H1 (cell line): ENCODE data around the gene CELF2. TPM values are rescaled to one million over a fixed set of nuclear protein-coding genes. Genes with fewer than 3 reads are reported as not detected.

Experiments used
- CTCF ChIA-PET: fragments of 300-600 bp; sonication (Branson Sonifier 250); formaldehyde crosslinking; loops from one replicate; lab custom pipeline; 2021; ENCODE audit not compliant: partially characterized antibody; lab: Charles Lee
- POLR2A ChIA-PET: fragments of 300-600 bp; sonication (Branson Sonifier 250); formaldehyde crosslinking; loops from one replicate; lab custom pipeline; 2021; ENCODE audit warnings: inconsistent platforms; ENCODE audit not compliant: partially characterized antibody; lab: Charles Lee
- DNase-seq, 2 experiments: peaks; one replicate each; pipeline versions ENCODE4 v3.0.0 to v3.0.0-alpha.2; 2010 to 2022; ENCODE audit warnings: low spot score in 2 of 2, low read depth in 1 of 2, mixed read lengths in 1 of 2
- FAIRE-seq: peaks from 2 replicates; lab custom pipeline; 2011; peaks lifted over from hg19 to GRCh38; lab: Jason Lieb, UNC
- H2AFZ ChIP-seq: 2 replicates; pipeline ENCODE4 v1.8.1; 2012; ENCODE audit warnings: low read length, inconsistent platforms
- H2AK5ac ChIP-seq: 2 replicates; pipeline ENCODE4 v1.6.1; 2013; ENCODE audit warnings: low read depth, low read length
- H2BK120ac ChIP-seq: replicated peaks from 2 replicates; pipeline ENCODE3; 2013; ENCODE audit warnings: low read depth, low read length, inconsistent platforms
- H2BK12ac ChIP-seq: 2 replicates; pipeline ENCODE4 v1.6.1; 2013; ENCODE audit warnings: low read depth, low read length
- H2BK15ac ChIP-seq: 2 replicates; pipeline ENCODE4 v1.6.1; 2013; ENCODE audit warnings: low read length
- H2BK20ac ChIP-seq: 2 replicates; pipeline ENCODE4 v1.6.1; 2013; ENCODE audit warnings: low read length
- H2BK5ac ChIP-seq: 2 replicates; pipeline ENCODE4 v1.6.1; 2013; ENCODE audit warnings: low read depth, low read length
- H3K14ac ChIP-seq: 2 replicates; pipeline ENCODE4 v1.6.1; 2013; ENCODE audit warnings: inconsistent platforms; ENCODE audit not compliant: insufficient read length
- H3K18ac ChIP-seq: 2 replicates; pipeline ENCODE4 v1.6.1; 2013; ENCODE audit warnings: low read length; ENCODE audit errors: extremely low read depth
- H3K23ac ChIP-seq: 2 replicates; pipeline ENCODE4 v1.6.1; 2013; ENCODE audit warnings: inconsistent platforms; ENCODE audit not compliant: insufficient read length
- H3K23me2 ChIP-seq: 2 replicates; pipeline ENCODE4 v1.6.1; 2013; ENCODE audit warnings: low read depth, low read length
- H3K27ac ChIP-seq: 2 replicates; pipeline ENCODE4 v1.6.1; 2011; ENCODE audit warnings: low read depth, low read length, inconsistent platforms
- H3K27me3 ChIP-seq, 4 experiments: replicated peaks in 1 of 4; 1 replicate in 1 of 4; 2 replicates in 3 of 4; pipeline versions ENCODE4 v1.6.1 to v1.8.1; 2011 to 2013; ENCODE audit warnings: low read length in 3 of 4, mild to moderate bottlenecking in 3 of 4, inconsistent platforms in 2 of 4, mixed read lengths in 2 of 4, moderate library complexity in 1 of 4; ENCODE audit not compliant: control insufficient read depth in 3 of 4, insufficient read depth in 3 of 4; ENCODE audit errors: extremely low read depth in 1 of 4
- H3K36me3 ChIP-seq, 4 experiments: 2 replicates each; pipeline versions ENCODE4 v1.6.1 to v1.8.1; 2011 to 2013; ENCODE audit warnings: mild to moderate bottlenecking in 4 of 4, low read length in 3 of 4, moderate library complexity in 2 of 4, control low read depth in 1 of 4, inconsistent platforms in 1 of 4; ENCODE audit not compliant: insufficient read depth in 4 of 4, control insufficient read depth in 2 of 4
- H3K4ac ChIP-seq: replicated peaks from 2 replicates; pipeline ENCODE3; 2013; ENCODE audit warnings: low read length, low read depth, mixed read lengths, inconsistent platforms; ENCODE audit not compliant: insufficient read length
- H3K4me1 ChIP-seq, 4 experiments: replicated peaks in 1 of 4; 1 replicate in 1 of 4; 2 replicates in 3 of 4; pipeline versions ENCODE4 v1.6.1 to v1.8.1; 2011 to 2013; ENCODE audit warnings: low read length in 3 of 4, inconsistent platforms in 2 of 4, mixed read lengths in 1 of 4; ENCODE audit not compliant: insufficient read depth in 4 of 4, control insufficient read depth in 3 of 4
- H3K4me2 ChIP-seq, 2 experiments: 2 replicates each; pipeline versions ENCODE4 v1.6.1 to v1.8.1; 2011 to 2013; ENCODE audit warnings: low read depth in 2 of 2, low read length in 2 of 2, control low read depth in 1 of 2, inconsistent platforms in 1 of 2, mild to moderate bottlenecking in 1 of 2; ENCODE audit not compliant: insufficient read depth in 1 of 2
- H3K4me3 ChIP-seq, 4 experiments: fragments of 200-600, 300-600 bp in 1 of 4; sonication (generic), shearing (Covaris generic), sonication (Bioruptor Twin) in 1 of 4; 2 replicates each; pipeline versions ENCODE4 v1.5.1 to v1.8.1; 2011 to 2016; ENCODE audit warnings: low read length in 4 of 4, low read depth in 3 of 4, control low read depth in 2 of 4, inconsistent platforms in 2 of 4, mild to moderate bottlenecking in 2 of 4, mixed read lengths in 1 of 4, moderate library complexity in 1 of 4; ENCODE audit not compliant: insufficient read depth in 2 of 4; ENCODE audit errors: extremely low read depth in 1 of 4
- H3K56ac ChIP-seq: replicated peaks from 2 replicates; pipeline ENCODE3; 2013; ENCODE audit warnings: low read depth, mild to moderate bottlenecking, mixed read lengths, low read length, inconsistent platforms; ENCODE audit not compliant: insufficient read length
- H3K79me1 ChIP-seq: 2 replicates; pipeline ENCODE4 v1.6.1; 2013; ENCODE audit warnings: low read depth, low read length, control low read depth
- H3K79me2 ChIP-seq, 2 experiments: 2 replicates each; pipeline versions ENCODE4 v1.6.1 to v1.8.1; 2012 to 2013; ENCODE audit warnings: low read length in 2 of 2, mild to moderate bottlenecking in 2 of 2, inconsistent platforms in 1 of 2; ENCODE audit not compliant: insufficient read depth in 2 of 2, control insufficient read depth in 1 of 2
- H3K9ac ChIP-seq, 4 experiments: replicated peaks in 1 of 4; 1 replicate in 1 of 4; 2 replicates in 3 of 4; pipeline versions ENCODE4 v1.6.1 to v1.8.1; 2011 to 2013; ENCODE audit warnings: low read depth in 3 of 4, low read length in 3 of 4, control low read depth in 2 of 4, mild to moderate bottlenecking in 2 of 4, moderate library complexity in 2 of 4, inconsistent platforms in 1 of 4; ENCODE audit errors: extremely low read depth in 1 of 4
- H3K9me3 ChIP-seq, 2 experiments: 2 replicates each; pipeline versions ENCODE4 v1.6.1 to v1.8.1; 2012 to 2013; ENCODE audit warnings: mild to moderate bottlenecking in 2 of 2, moderate library complexity in 2 of 2, control low read depth in 1 of 2, inconsistent platforms in 1 of 2, low read depth in 1 of 2, low read length in 1 of 2, mixed read lengths in 1 of 2; ENCODE audit not compliant: insufficient read depth in 2 of 2
- H4K20me1 ChIP-seq, 2 experiments: replicated peaks in 1 of 2; 2 replicates each; pipeline versions ENCODE3 to v1.8.1; 2011 to 2013; ENCODE audit warnings: inconsistent platforms in 2 of 2, low read length in 2 of 2, mild to moderate bottlenecking in 1 of 2; ENCODE audit not compliant: insufficient read depth in 2 of 2, control insufficient read depth in 1 of 2
- H4K5ac ChIP-seq: 2 replicates; pipeline ENCODE4 v1.6.1; 2013; ENCODE audit warnings: low read length, low read depth, mixed read lengths, inconsistent platforms; ENCODE audit not compliant: insufficient read length
- H4K8ac ChIP-seq: 2 replicates; pipeline ENCODE4 v1.8.0; 2013; ENCODE audit warnings: mild to moderate bottlenecking, moderate library complexity, low read length, inconsistent platforms; ENCODE audit not compliant: insufficient read depth; ENCODE audit errors: extremely low read depth
- H4K91ac ChIP-seq: replicated peaks from 2 replicates; pipeline ENCODE3; 2013; ENCODE audit warnings: low read length, mixed read lengths, inconsistent platforms; ENCODE audit not compliant: insufficient read length
- BACH1 ChIP-seq: IDR thresholded peaks from 2 replicates; pipeline ENCODE4 v1.6.1; 2012; ENCODE audit warnings: low read length, improper control_type of control experiment
- JUND ChIP-seq: IDR thresholded peaks from 2 replicates; pipeline ENCODE4 v1.6.1; 2011; ENCODE audit warnings: mild to moderate bottlenecking, improper control_type of control experiment, low read length
- WGBS, 2 experiments: shearing (Covaris generic) in 1 of 2; methylation state at CpG; one replicate each; pipeline versions ENCODE4 v1.1.6 to v1.1.7; 2013 to 2015; ENCODE audit warnings: low lambda C conversion rate in 2 of 2, mixed read lengths in 2 of 2, inconsistent platforms in 1 of 2, low coverage in 1 of 2, missing lambda C conversion rate in 1 of 2; ENCODE audit not compliant: insufficient replicate concordance in 2 of 2, insufficient coverage in 1 of 2, insufficient read length in 1 of 2; ENCODE audit errors: extremely low coverage in 1 of 2, missing lambda C conversion rate in 1 of 2; 5-methylcytosine and 5-hydroxymethylcytosine counted together
- polyA plus RNA-seq, 7 experiments: library from polyadenylated mRNA; depleted of rRNA in 3 of 7; stranded (reverse) in 5 of 7; unstranded in 2 of 7; fragments of >200 nt in 5 of 7; fragments of 200-250 nt in 2 of 7; gene quantifications; 1 replicate in 5 of 7; 2 replicates in 1 of 7; 4 replicates in 1 of 7; pipeline versions ENCODE4 v1.2.1 to v1.2.3, GENCODE V29; 2011 to 2013; ENCODE audit warnings: missing spikeins in 2 of 7, mixed read lengths in 2 of 7
- total RNA-seq: library from RNA; stranded (reverse); fragmentation: NEBNext Ultra II Directional; extraction: Animal tissue kit (Norgen Biotek cat#: 25700); gene quantifications from 2 replicates; pipeline ENCODE4 v1.2.1, GENCODE V29; 2021

CELF2 gene
- total and polyA plus RNA-seq, 2 of the 8 experiments (the other 6 are each of a cell fraction or from before 2014, with no cell fraction given) = 18.3 to 22.7 TPM

DNA sequence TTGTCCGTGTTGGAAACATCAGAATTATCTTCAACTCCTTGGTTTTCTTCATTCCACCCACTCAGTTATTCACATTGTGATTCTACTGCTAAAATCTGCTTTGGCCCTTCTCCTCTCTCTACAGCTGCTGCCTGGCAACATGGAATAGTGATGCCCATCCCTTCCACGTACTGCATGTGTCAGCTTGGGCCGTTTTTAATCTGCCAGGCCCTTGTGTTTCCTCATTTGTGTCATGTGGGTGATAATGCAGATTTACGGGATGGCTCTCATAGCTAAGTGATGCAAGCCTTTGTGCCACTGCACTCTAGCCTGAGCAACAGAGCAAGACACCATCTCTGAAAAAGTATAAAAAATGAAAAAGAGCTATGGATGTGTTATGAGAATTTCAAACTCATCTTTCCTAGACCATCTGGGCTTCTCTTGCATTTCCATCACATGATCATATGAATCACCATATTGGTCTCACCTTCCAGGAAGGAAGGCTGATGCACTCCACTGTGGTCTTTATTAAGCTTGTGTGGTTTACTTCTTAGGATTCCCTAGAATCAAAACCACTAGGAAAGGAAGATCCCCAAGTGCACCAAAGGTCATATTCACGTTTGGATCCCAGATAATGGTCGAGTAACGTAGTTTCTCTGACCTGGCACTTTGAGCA is 20.6 kb upstream of the CELF2 start:
- H2BK20ac ChIP-seq = no peak overlapping the region
- no peaks in the 10 kb centered on the region for H3K27me3 ChIP-seq
- H3K14ac ChIP-seq = no peak overlapping the region
- ChIA-PET POLR2A (no interaction called here), CTCF (no interaction called here)
- H2BK15ac ChIP-seq = no peak overlapping the region
- H2AFZ ChIP-seq = no peak overlapping the region
- 88% methylated on average over 7 of the region's 7 CpGs; no CpG with 5 or more reads in 1 of the 2 experiments for WGBS, 2 experiments
- H3K56ac ChIP-seq = no peak overlapping the region
- 0 out of 4 replicates have a peak, but pooled peaks cover 2 to 3% of the 10 kb centered on the region in 2 experiments for H3K9me3 ChIP-seq
- no peaks in the 10 kb centered on the region for H3K79me2 ChIP-seq
- no peak overlapping the region for H3K9ac ChIP-seq
- H2BK5ac ChIP-seq = no peak overlapping the region
- FAIRE-seq (no peak), DNase-seq (no peak)
- H3K18ac ChIP-seq = no peak overlapping the region
- no peak overlapping the region for H3K4ac ChIP-seq
- no peak overlapping the region for H2BK120ac ChIP-seq
- H3K4me2 ChIP-seq = no peak overlapping the region
- no peaks in the 10 kb centered on the region for H4K20me1 ChIP-seq
- H3K4me3 ChIP-seq = no peak overlapping the region
- no peak overlapping the region for H4K91ac ChIP-seq
- no peak overlapping the region for H3K23ac ChIP-seq
- H2AK5ac ChIP-seq = no peak overlapping the region
- no peak overlapping the region for H3K27ac ChIP-seq
- no peak overlapping the region for H4K5ac ChIP-seq
- no peaks in the 10 kb centered on the region for H3K4me1 ChIP-seq
- H2BK12ac ChIP-seq = no peak overlapping the region
- no peak overlapping the region for H4K8ac ChIP-seq
- H3K36me3 ChIP-seq = no peaks in the 10 kb centered on the region
- no peaks in the 10 kb centered on the region for H3K23me2 ChIP-seq
- H3K79me1 ChIP-seq = no peaks in the 10 kb centered on the region
- no peak for TF ChIP-seq BACH1
- TF ChIP-seq JUND = no peak
